ENCODE results near the gene MCF2L2. TPM values are rescaled to one million over a fixed set of nuclear protein-coding genes. Genes with fewer than 3 reads are reported as not detected.
"Not testable (repeated sequence)": the region's sequence is repeated elsewhere in the genome, so short reads cannot be mapped to it uniquely, and the experiment has no call there.

MCF2L2 gene
- polyA plus RNA-seq (ENCODE audit: insufficient read length in 12 of 12) = under 1 TPM in 10 of 12 donors, not detected in 2; 0.05 to 0.62 (median 0.38) TPM
- long read RNA-seq, donor 1, partial matches to known transcripts = 0 of 2 reads
- long read RNA-seq, donor 1, other reads (novel, unspliced or antisense) = 0 of 2 reads
- long read RNA-seq, donor 2 = 0 reads
- long read RNA-seq, donor 3 = 0 reads
- long read RNA-seq, donor 4 = 0 reads
- long read RNA-seq, donor 5 = 0 reads
- long read RNA-seq, donor 6 = 0 reads
- long read RNA-seq, donor 7 = 0 reads
- long read RNA-seq, donor 8, partial matches to known transcripts = 109 of 109 reads
- long read RNA-seq, donor 8, other reads (novel, unspliced or antisense) = 0 of 109 reads
- long read RNA-seq, donor 9, partial matches to known transcripts = 19 of 19 reads
- long read RNA-seq, donor 9, other reads (novel, unspliced or antisense) = 0 of 19 reads
- long read RNA-seq, donor 10, partial matches to known transcripts = 28 of 28 reads
- long read RNA-seq, donor 10, other reads (novel, unspliced or antisense) = 0 of 28 reads
- long read RNA-seq, donor 11 = 0 reads

- DNase-seq = peak; percentile 15
These were observed at the start of gene MCF2L2 for GRCh38 chr3:183428447-183429211. Gene MCF2L2 (minus strand): TSS chr3:183428619. CDS start chr3:183427977, 642 bp downstream.

- no peak for DNase-seq
These were observed 49.5 kb upstream of the MCF2L2 start for GRCh38 chr3:183477801-183478456.

- not testable (repeated sequence) for DNase-seq
These were observed 47.3 kb upstream of the MCF2L2 start for GRCh38 chr3:183475764-183476162.

- DNase-seq = no peak
These were observed 46.8 kb upstream of the MCF2L2 start for GRCh38 chr3:183475016-183475763.

- no peak for DNase-seq
These were observed 45.5 kb upstream of the MCF2L2 start for GRCh38 chr3:183473969-183474368.

- no peak for DNase-seq
These were observed 43.7 kb upstream of the MCF2L2 start for GRCh38 chr3:183472155-183472554.

- no peak for DNase-seq
These were observed 40.0 kb upstream of the MCF2L2 start for GRCh38 chr3:183468424-183468823.

GRCh38 chr3:183466575-183466974, 38.2 kb upstream of the MCF2L2 start:
- no peak for DNase-seq

GRCh38 chr3:183465710-183466109, 37.3 kb upstream of the MCF2L2 start:
- DNase-seq = not testable (repeated sequence)

- DNase-seq = no peak
These were observed 36.1 kb upstream of the MCF2L2 start for GRCh38 chr3:183464480-183464879.

- no peak for DNase-seq
These were observed 31.9 kb upstream of the MCF2L2 start for GRCh38 chr3:183460081-183461055.

GRCh38 chr3:183455089-183455488, 26.7 kb upstream of the MCF2L2 start:
- no peak for DNase-seq

GRCh38 chr3:183454064-183454463, 25.6 kb upstream of the MCF2L2 start:
- DNase-seq = no peak

- no peak for DNase-seq
These were observed 21.4 kb upstream of the MCF2L2 start for GRCh38 chr3:183449791-183450190.

- no peak for DNase-seq
These were observed 21.0 kb upstream of the MCF2L2 start for GRCh38 chr3:183449391-183449790.

GRCh38 chr3:183448369-183449128, 20.1 kb upstream of the MCF2L2 start:
- no peak for DNase-seq

GRCh38 chr3:183447206-183448001, 19.0 kb upstream of the MCF2L2 start:
- peak; percentile 83 for DNase-seq

GRCh38 chr3:183446838-183447205, 18.4 kb upstream of the MCF2L2 start:
- no peak for DNase-seq

- no peak for DNase-seq
These were observed 16.3 kb upstream of the MCF2L2 start for GRCh38 chr3:183444748-183445147.

Measured in muscle of arm (tissue), 14 donors.